ENCODE results near the gene MBD1. TPM values are rescaled to one million over a fixed set of nuclear protein-coding genes. Genes with fewer than 3 reads are reported as not detected.
"Not testable (repeated sequence)": the region's sequence is repeated elsewhere in the genome, so short reads cannot be mapped to it uniquely, and the experiment has no call there.

MBD1 gene
- total RNA-seq, 6 experiments from 2014 or later = 48.3 to 56.0 (median 53.1) TPM

- H3K27me3 Mint-ChIP-seq (ENCODE audit: insufficient read depth) = peaks cover 8% of the 10 kb centered on the region
- no peak for DNase-seq
- no peaks in the 10 kb centered on the region; the same call in 1 of the 2 replicates for H3K9me3 Mint-ChIP-seq
- H3K36me3 Mint-ChIP-seq (ENCODE audit: low read depth) = no peaks in the 10 kb centered on the region
- no peak overlapping the region for H3K4me3 Mint-ChIP-seq
- no peaks in the 10 kb centered on the region for H3K4me1 Mint-ChIP-seq (ENCODE audit: low read depth)
- H3K27ac Mint-ChIP-seq = no peak overlapping the region
- TF ChIP-seq, protein P1, sequence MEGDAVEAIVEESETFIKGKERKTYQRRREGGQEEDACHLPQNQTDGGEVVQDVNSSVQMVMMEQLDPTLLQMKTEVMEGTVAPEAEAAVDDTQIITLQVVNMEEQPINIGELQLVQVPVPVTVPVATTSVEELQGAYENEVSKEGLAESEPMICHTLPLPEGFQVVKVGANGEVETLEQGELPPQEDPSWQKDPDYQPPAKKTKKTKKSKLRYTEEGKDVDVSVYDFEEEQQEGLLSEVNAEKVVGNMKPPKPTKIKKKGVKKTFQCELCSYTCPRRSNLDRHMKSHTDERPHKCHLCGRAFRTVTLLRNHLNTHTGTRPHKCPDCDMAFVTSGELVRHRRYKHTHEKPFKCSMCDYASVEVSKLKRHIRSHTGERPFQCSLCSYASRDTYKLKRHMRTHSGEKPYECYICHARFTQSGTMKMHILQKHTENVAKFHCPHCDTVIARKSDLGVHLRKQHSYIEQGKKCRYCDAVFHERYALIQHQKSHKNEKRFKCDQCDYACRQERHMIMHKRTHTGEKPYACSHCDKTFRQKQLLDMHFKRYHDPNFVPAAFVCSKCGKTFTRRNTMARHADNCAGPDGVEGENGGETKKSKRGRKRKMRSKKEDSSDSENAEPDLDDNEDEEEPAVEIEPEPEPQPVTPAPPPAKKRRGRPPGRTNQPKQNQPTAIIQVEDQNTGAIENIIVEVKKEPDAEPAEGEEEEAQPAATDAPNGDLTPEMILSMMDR (IDR thresholded peaks at IDR 0.05) = no peak
Measured at GRCh38 chr18:50313873-50314460, 32.6 kb upstream of the MBD1 start.

DNA sequence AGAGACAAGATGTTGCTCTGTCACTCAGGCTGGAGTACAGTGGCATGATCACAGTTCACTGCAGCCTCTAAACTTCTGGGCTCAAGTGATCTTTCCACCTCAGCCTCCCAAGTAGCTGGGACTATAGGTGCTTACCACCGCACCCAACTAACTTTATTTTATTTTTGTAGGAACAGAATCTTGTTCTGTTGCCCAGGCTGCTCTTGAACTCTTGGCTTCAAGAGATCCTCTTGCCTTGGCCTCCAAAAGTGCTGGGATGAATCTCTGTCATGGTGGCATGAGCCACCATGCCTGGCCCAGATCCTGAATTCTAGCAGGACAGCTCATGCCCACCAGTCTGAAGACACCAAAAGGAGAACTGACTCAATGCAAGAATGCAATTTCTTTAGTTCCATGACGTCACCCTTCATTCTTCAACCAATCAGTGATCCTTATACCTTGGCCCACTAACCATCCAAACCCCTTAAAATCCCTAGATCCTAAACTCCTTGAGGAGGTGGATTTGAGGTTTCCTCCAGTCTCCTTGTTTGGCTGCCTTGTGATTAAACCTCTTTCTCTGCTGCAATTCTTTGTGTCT, 31.8 kb upstream of the MBD1 start:
- Mint-ChIP-seq H3K4me1 (ENCODE audit: low read depth) (peaks cover 5% of the 10 kb centered on the region; the same call in 1 of the 2 replicates), H3K4me3 (no peak overlapping the region), H3K27ac (no peak overlapping the region), H3K9me3 (no peaks in the 10 kb centered on the region; the same call in 1 of the 2 replicates), H3K36me3 (ENCODE audit: low read depth) (no peaks in the 10 kb centered on the region), H3K27me3 (ENCODE audit: insufficient read depth) (peaks cover 8% of the 10 kb centered on the region)
- TF ChIP-seq, protein P1 (IDR thresholded peaks at IDR 0.05) = no peak
- no peak for DNase-seq

GRCh38 chr18:50312296-50313030, 31.1 kb upstream of the MBD1 start:
- Mint-ChIP-seq H3K4me1 (ENCODE audit: low read depth) (peaks cover 12% of the 10 kb centered on the region), H3K4me3 (no peak overlapping the region), H3K27ac (no peak overlapping the region), H3K9me3 (no peaks in the 10 kb centered on the region; the same call in 1 of the 2 replicates), H3K27me3 (ENCODE audit: insufficient read depth) (peaks cover 8% of the 10 kb centered on the region), H3K36me3 (ENCODE audit: low read depth) (no peaks in the 10 kb centered on the region)
- TF ChIP-seq, protein P1 (IDR thresholded peaks at IDR 0.05) = no peak
- DNase-seq = no peak

- DNase-seq = no peak
- Mint-ChIP-seq H3K4me1 (ENCODE audit: low read depth) (peaks cover 19% of the 10 kb centered on the region), H3K27ac (no peak overlapping the region), H3K27me3 (ENCODE audit: insufficient read depth) (peaks cover 5% of the 10 kb centered on the region), H3K9me3 (no peaks in the 10 kb centered on the region; the same call in 1 of the 2 replicates), H3K36me3 (ENCODE audit: low read depth) (no peaks in the 10 kb centered on the region), H3K4me3 (no peak overlapping the region)
- TF ChIP-seq, protein P1 (IDR thresholded peaks at IDR 0.05) = no peak
Measured at GRCh38 chr18:50311650-50312049, 30.3 kb upstream of the MBD1 start.

DNA sequence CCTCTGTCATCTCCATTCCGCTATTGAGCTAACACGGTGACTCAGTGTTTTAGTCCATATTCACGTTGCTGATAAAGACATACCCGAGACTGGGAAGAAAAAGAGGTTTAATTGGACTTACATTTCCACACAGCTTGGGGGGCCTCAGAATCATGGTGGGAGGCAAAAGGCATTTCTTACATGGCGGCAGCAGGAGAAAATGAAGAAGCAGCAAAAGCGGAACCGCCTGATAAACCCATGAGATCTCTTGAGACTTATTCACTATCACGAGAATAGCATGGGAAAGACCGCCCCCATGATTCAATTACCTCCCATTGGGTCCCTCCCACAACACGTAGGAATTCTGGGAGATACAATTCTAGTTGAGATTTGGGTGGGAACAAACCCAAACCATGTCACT, 28.8 kb upstream of the MBD1 start:
- TF ChIP-seq, protein P1 (IDR thresholded peaks at IDR 0.05) = no peak
- peaks cover 5% of the 10 kb centered on the region for H3K27me3 Mint-ChIP-seq (ENCODE audit: insufficient read depth)
- no peak overlapping the region for H3K4me3 Mint-ChIP-seq
- H3K36me3 Mint-ChIP-seq (ENCODE audit: low read depth) = no peaks in the 10 kb centered on the region
- no peaks in the 10 kb centered on the region; the same call in none of the 2 replicates for H3K9me3 Mint-ChIP-seq
- peaks cover 19% of the 10 kb centered on the region for H3K4me1 Mint-ChIP-seq (ENCODE audit: low read depth)
- no peak for DNase-seq
- no peak overlapping the region for H3K27ac Mint-ChIP-seq

GRCh38 chr18:50308851-50309250, 27.5 kb upstream of the MBD1 start:
- H3K27ac Mint-ChIP-seq; H3K9me3 Mint-ChIP-seq; H3K4me3 Mint-ChIP-seq; DNase-seq; H3K27me3 Mint-ChIP-seq (ENCODE audit: insufficient read depth); H3K36me3 Mint-ChIP-seq (ENCODE audit: low read depth): not testable (repeated sequence)
- H3K4me1 Mint-ChIP-seq (ENCODE audit: low read depth) = peaks cover 19% of the 10 kb centered on the region

Data from HFFc6 (cell line).